NCI-H2227 (cell line): ENCODE data around the gene HPSE2.
"Not testable (repeated sequence)": the region's sequence is repeated elsewhere in the genome, so short reads cannot be mapped to it uniquely, and the experiment has no call there.

ENCODE experiments used
- DNase-seq: peaks from one replicate; lab custom pipeline; 2025; ENCODE audit not compliant: unreplicated experiment; lab: John Stamatoyannopoulos, UW

Gene HPSE2

DNA sequence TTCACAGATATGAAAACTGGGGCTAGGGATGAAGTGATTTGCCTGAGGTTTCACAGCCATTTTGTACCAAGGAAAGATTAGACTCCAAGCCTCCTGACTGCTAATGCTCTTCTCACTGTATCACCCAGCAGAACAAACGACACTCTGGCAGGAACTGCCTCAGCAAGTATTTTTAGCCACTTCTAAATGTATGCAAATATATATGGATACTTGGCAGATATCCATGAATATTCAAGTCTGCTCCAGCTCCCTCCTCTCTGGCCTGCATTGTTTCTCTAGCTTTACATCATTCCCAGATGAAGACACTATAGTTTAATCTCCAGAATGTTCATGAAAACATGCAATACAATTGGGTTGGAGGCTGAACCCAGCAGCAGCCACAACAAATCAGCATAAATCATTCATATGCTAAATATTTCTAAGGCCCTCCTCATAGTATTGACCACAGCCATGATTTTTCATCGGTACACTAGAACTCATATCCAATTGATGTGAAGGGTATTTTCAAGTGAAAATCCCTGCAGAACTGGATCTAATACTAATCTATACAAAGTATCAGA is 65.5 kb downstream of the HPSE2 start:
- DNase-seq, result no peak

DNA sequence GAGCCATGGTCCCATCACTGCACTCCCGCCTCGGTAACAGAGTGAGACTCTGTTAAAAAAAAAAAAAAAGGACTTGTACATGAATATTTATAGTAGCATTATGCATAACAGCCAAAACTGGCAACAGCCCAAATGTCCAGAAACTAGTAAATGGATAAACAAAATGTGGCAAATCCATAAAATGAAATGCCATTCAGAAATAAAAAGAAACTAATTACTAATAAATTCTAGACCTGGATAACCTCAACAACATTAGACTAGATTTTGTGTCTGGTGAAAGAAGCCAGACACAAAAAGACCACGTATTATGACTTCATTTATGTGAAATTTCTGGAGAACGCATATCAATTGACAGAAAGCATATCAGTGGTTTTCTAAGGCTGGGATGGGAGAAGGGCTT is 74.5 kb downstream of the HPSE2 start:
- DNase-seq, result no peak

DNA sequence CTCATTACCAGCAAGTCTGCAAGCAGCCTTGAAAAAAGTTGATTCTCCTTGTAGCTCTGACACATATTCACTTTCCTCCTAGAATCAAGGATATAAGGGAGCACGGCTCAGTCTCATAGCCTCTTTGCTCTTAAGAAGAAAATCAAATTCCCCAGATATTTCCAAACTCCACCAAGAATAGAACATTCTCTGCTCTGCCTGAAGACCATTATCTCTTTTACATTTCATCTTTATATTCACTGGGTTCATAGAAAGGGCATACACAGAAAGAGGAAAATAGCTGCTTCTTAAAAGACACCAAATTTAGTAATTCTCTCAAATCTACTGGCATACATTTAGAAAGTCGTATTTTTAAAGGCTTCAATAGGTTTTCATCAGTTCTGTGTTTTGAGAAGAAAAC is 92.0 kb downstream of the HPSE2 start:
- DNase-seq, result no peak

DNA sequence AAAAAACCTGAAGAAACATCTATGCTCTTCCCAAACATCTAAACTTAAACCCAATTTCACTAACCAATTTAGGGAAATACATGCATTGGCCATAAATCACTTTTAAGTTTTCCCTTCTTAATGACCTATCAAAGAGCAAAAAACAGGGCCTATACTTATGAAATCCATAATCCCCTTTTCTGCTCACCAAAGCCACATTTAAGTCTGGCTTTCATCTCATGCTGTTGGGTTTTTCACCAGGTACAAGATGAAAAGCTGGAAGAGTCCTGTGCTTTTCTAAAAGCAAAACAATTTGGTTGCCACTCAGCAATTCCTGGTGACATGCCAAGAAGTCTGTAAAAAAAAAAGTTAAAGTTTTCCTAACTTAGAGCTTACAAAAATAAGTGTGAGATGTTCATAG is 92.6 kb downstream of the HPSE2 start:
- no peak for DNase-seq

DNA sequence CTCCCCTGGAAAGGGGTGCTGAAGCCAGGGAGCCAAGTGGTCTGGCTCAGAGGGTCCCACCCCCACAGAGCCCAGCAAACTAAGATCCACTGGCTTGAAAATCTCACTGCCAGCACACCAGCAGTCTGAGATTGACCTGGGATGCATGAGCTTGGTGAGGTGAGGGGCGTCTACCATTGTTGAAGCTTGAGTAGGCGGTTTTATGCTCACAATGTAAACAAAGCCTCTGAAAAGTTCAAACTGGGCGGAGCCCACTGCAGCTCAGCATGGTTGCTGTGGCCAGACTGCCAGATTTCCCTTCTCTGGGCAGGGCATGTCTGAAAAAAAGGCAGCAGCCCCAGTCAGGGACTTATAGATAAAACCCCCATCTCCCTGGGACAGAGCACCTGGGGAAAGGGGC is 102.8 kb downstream of the HPSE2 start:
- DNase-seq, result not testable (repeated sequence)

DNA sequence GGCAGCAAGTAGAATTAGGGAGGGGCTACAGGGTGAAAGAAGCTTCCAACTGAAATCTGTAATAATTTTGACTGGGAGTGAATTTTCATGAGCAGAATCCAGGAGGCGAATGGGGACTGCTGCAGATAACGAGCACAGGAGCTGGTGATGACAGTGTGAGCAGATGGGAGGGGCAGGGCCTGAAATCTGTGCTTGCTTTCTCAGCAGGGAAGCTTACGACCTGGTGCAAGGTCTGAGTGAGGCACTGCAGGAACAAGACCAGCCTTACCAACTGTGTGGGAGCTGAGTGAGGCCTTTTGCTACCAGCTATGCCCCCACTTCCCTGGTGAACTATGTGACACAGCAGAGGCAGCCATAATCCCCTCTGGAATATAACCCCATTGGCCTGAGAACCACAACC is 109.8 kb downstream of the HPSE2 start:
- DNase-seq, result no peak

DNA sequence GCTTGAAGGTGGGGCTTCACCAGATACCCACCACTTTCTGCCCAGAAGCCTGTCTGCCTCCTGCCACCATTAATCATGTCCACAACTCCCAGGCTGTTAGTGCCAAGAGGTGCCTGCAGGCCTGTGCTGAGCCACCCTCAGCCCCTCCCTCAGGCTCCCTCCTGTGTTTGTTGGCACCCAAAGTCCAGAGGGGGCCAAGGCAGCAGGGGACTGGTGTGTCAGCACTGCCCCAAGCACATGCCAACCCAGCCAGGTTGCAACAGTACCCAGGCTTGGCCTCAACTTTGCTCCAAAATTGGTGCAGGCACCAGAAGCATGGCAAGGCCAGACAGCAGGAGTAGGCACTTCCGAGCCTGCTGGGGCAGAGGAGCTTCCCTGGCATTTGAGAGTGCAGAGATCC is 111.3 kb downstream of the HPSE2 start:
- no peak for DNase-seq

DNA sequence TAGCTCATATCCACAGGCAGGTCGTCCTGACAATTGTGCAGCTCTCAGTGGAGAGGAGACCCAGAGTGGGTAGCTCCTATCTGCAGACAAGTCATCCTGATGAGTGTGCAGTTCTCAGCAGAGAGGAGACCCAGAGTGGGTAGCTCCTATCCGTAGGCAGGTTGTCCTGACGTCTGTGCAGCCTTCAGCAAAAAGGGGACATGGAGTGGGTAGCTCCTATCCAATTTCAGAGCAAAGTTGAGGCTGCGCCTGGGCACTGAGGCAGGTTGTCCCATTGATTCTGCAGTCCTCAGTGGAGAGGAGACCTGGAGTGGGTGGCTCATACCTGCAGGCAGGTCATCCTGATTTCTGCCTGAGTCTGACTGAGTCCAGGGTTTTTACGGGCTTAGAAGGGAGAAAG is 111.8 kb downstream of the HPSE2 start:
- DNase-seq, result no peak

DNA sequence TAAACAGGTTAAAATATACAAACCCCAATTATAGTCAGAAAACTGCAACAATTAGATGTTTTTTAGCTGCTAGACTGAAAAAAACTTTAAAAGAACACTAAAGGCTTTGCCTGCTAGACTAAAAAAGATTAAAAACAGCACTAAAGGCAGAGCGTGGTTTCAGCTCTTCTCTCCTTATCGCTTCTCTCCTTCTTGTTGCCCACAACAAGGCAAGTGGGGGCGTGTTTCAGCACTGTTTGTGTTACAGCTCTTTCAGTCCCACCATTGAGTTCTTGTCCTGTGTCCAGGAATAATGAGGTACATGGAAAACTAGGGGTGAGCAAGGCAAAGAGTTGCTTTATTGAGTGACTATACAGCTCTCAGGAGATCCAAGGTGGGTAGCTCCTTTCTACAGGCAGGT is 112.3 kb downstream of the HPSE2 start:
- no peak for DNase-seq

DNA sequence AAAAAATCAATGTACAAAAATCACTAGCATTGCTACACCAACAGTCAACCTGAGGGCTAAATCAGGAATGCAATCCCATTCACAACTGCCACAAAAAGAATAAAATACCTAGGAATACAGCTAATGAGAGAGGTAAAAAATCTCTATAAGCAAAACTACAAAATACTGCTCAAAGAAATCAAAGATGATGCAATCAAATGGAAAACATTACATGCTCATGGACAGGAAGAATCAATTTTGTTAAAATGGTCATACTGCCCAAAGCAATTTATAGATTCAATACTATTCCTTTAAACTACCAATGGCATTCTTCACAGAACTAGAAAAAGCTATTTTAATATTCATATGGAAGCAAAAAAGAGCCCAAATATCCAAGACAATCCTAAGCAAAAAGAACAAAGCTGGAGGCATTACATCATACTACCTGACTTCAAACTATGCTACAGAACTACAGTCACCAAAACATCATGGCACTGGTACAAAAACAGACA is 116.3 kb downstream of the HPSE2 start:
- DNase-seq, result no peak

DNA sequence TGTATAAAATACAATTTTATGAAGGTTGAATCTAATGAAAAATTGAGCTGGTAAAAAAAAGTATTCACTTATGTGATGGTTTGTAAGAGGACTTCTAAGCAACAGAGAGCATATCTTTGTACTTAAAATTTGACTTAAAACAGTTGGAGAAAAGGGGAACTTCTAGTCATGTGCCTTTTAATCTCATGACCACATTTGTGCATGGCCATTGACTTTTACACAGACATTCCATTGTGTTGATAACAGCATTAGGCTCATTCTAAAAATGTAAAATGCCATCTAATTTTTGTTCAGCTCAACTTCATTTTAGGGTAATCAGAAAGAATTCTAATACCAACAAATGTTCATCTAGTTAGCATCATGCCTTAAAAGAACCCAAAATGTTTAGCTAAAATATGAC is 119.9 kb downstream of the HPSE2 start:
- DNase-seq, result no peak

DNA sequence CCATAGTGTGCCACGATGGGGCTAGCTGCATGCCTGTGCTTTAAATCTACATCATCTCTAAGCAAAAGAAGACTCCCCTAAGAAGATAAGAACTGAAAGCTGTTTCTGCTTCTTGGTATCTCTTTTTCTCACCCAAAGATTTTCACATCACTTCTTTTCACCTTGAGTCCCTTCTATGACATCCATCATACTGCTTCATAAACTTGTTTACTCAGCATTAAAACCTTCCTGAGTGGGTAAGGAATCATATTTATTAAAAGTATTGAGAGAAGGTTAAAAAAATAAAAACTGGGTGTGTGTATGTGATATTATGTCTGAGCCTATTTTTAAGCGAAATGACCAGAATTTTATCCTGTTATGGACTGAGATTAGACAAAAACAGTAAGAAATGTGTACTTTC is 150.3 kb downstream of the HPSE2 start:
- DNase-seq, result no peak

DNA sequence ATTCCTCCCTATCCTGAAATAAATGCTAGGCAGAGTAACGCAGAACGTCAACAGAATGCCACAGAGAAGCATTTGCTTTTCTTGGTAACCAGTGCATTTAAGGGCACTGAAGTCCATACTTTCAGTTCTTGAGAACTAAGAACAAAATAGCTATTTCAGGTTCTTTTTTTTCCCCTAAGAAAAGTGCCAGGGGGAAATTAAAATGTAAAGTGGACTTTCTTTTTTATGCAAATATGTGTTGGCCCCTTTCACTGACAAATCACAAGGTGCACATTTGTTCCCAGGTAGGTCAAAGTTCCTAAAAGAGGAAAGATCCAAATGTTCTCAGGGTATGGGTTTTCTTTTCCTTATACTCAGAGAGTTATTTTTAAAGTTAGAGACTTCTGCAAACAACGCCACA is 151.5 kb downstream of the HPSE2 start:
- no peak for DNase-seq

DNA sequence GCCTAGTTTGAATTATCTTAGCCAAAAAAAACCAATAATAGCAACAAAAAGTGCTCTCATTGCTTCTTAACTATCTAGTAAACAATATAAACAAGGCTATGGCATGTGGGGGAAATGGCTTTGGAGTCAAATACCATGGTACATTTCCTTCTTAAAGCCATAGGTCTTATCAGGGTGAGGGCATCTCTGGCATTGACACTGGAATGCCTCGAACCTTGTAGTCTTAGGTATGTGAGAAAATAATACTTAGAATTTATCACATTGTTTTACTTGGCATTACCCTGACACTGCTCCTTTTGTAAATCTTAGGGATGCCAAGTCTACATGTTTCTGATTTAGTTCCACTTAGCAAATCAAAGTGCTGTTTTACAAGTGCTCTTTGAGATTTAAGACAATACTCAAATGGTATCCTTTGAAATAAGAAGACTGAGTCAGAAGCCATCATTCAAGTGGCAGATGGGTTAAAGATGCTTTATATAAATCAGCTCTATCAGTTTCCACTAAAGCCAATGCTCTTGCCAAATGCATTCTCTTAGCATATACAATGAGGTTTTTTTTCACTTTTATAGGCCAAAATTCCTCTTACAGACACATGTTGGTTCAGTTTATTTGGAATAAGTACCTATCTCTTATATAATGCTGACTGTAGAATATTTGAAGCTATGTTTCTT is 155.2 kb downstream of the HPSE2 start:
- DNase-seq, result no peak

DNA sequence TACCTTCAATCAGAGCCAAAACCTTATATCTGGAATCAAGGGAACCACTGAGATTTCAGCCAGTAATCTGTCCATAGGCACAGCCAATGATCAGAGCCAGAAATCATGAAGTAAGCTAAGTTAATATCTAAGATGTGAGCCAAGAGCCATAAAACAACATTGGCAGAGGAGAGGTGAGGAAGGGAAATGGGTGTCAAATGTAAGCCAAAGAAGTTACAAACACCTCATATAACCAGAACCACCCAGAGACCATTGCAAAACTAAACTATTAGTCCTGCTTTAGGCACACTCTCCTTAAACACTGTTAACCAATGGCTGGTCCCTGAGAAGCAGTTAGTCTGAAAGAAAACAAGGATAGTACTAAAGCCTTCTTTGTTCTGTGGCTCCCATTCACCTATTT is 173.1 kb downstream of the HPSE2 start:
- DNase-seq, result no peak

DNA sequence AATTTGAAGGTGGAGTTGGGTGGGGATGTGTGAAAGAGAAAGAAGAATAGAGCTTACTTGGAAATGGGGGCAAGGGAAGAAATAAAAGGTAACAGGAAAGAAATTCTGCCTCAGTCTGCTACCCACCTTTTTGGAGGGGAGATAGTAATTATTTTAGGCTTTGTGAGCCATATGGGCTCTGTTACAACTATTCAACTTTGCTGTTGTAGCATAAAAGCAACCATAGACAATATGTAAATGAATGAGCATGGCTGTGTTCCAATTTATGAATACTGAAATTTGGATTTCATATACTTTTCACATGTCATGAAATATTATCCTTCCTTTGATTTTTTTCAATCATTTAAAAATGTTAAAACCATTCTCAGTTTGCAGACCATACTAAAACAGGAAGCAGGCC is 176.9 kb downstream of the HPSE2 start:
- no peak for DNase-seq

DNA sequence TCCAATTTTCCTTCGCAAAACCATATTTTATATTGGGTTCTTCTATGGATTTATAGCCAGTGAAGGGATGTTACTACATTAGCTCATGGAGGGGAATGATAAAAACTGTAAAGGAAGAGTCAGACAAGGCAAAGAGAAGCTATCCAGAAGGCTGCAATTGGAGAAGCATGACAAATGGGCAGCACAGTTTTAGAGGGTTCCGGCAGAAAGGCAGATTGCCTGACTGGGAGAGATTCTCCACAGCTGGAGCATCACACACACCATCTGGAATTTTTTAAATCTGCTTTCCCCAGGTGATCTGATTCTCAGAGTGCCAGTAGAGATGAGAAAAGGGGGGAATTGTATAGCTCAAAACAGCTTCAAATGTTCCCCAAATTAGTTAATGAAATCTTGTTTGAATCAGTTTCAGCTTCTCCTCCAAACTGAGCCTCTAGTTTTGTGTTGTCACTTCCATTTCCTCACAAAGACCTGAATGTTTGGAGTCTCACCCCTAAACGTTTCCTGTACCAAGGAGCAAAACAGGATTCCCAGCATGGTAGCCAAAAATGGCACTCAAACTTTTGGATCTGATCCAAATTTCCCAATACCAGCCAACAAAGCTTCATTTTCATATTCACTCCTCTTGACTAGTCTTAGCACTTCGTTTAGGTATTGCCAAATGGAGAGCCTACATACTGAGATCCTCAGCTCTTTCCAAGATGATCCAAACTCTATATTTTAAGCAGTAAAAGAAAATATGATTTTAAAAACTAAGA is 177.5 kb downstream of the HPSE2 start:
- DNase-seq, result no peak

DNA sequence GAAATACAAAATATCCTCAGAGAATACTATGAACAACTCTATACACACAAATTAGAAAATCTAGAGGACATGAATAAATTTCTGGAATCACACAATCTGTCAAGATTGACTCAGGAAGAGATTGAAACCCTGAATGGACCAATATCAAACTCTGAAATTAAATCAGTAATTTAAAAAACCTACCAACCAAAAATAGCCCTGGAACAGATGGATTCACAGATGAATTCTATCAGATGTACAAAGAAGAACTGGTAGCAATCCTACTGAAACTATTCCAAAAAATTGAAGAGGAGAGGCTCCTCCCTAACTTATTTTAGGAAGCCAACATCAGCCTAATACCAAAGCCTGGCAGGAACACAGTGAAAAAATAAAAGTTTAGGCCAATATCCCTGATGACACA is 190.0 kb downstream of the HPSE2 start:
- no peak for DNase-seq

DNA sequence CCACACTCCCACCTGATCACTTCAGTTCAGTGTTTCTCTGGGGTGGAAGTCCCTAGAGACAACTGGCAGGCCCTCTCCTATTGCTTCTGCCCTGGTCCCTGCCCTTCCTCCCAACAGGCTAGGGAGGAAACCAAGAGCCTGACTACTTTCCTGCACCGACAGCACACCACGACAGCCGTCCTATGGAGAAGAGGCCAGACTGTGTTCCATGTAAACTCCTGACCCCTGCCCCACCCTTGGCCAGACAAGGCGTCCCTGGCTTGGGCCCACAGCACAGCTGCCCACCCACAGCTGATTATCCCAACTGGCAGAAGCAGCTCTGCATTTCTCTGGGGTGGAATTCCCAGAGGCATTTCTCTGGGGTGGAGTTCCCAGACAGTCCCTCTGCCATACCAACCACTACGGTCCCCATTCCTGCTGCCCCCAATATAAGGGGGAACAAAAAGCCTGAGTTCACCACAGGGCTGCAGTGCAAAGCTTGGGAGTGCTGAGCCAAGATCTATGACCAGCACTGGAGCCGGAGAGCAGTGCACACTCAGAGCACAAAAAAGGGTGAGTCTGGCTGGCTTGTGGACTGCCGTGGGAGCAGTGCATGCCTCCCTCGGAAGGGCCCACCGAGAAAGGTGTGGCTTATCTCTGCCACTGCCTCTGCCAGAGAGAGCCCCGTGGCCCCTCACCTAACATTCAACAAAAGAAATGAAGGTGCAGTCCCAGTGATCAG is 193.4 kb downstream of the HPSE2 start:
- DNase-seq, result no peak

DNA sequence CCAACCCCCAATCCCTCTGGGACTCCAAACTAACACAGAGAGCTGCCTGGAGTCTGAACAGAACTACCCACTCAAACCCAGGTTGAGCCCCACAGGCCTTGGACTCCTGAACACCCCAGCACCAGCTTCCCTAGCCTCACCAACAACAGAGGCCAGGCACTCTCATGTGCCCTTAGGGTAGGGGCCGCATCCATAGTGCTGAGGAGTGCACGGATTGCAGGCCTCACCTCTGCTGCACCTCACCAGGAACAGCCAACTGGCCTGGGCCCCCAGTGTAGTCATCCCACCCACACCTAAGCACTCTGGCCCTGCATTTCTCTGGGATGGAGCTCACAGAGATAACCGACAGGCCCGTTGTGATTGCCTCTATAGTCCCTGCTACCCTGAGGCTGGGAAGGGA is 194.2 kb downstream of the HPSE2 start:
- no peak for DNase-seq

DNA sequence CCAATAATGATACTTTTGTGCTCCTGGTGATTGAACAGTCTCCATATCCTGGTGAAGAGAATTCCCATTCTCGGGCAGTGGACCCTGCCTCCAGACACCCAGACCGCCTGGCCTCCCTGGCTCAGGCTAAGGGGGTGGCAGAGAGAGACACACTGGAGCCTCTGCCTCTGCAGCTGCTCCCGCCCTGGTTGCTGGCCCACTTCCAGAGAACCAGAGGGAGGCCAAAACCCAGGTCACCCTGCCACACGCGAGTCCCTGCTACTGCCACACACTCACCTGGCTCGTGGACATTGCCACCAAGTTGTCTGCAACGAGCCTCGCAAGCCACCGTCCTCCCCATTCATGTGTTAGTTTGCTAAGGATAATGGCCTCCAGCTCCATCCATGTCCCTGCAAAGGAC is 221.8 kb downstream of the HPSE2 start:
- no peak for DNase-seq

DNA sequence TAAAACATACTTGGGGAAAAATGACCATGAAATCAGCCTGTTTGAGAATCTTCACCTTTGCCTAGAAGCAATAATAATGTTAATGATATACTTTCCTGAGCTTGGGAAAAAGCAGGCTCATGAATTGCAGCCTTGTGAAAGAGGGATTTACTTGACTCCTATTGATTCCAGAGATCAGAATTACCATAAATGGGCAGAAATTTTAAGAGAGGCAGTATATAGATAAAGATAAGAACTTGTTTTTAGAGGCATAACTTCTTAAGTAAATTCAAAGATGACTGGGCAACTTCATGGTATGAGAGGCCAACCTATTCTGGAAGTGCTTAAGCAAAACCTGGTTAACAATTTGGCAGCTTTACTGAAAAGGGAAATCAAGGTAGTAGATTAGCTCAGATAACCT is 225.4 kb downstream of the HPSE2 start:
- no peak for DNase-seq
